Upper lobe of left lung (tissue), 6 donors: ENCODE measurements around the gene ZNF793. TPM values are rescaled to one million over a fixed set of nuclear protein-coding genes. Genes with fewer than 3 reads are reported as not detected.

Experiments
- ATAC-seq, 2 donors: fragments of 200-7000 bp; cut with Tn5 transposase; one replicate each; pipeline ENCODE4 v1.9.1; 2022; ENCODE audit warnings: mild to moderate bottlenecking in 2 of 2, moderate library complexity in 2 of 2; ENCODE audit not compliant: low FRiP score in 2 of 2
- DNase-seq, 2 donors: peaks; one replicate each; pipeline ENCODE4 v3.0.0-alpha.2; 2019 to 2020
- H3K27ac ChIP-seq, 4 donors: fragments of 200-600 bp; sonication (generic); one replicate each; pipeline ENCODE4 v1.5.1; 2016 to 2019
- H3K27me3 ChIP-seq, 4 donors: fragments of 200-600 bp; sonication (generic); one replicate each; pipeline ENCODE4 v1.5.1; 2017 to 2019
- H3K36me3 ChIP-seq, 4 donors: fragments of 200-600 bp; sonication (generic); one replicate each; pipeline ENCODE4 v1.5.1; 2016 to 2019
- H3K4me1 ChIP-seq, 4 donors: fragments of 200-600 bp; sonication (generic); one replicate each; pipeline ENCODE4 v1.5.1; 2018 to 2019
- H3K4me3 ChIP-seq, 4 donors: fragments of 200-600 bp; sonication (generic); one replicate each; pipeline ENCODE4 v1.5.1; 2017 to 2019; ENCODE audit warnings: mild to moderate bottlenecking in 2 of 4, moderate library complexity in 1 of 4
- H3K9me3 ChIP-seq, 4 donors: fragments of 200-600 bp; sonication (generic); one replicate each; pipeline ENCODE4 v1.5.1; 2018 to 2019
- EP300 ChIP-seq, 4 donors: sonication (generic); formaldehyde crosslinking; IDR thresholded peaks; one replicate each; pipeline ENCODE4 v1.5.1; 2017; ENCODE audit warnings: antibody characterized with exemption in 4 of 4, control low read depth in 2 of 4
- POLR2A ChIP-seq, 4 donors: fragments of 450-650 bp; IDR thresholded peaks; one replicate each; pipeline ENCODE4 v1.5.1; 2016 to 2017; ENCODE audit warnings: antibody characterized with exemption in 4 of 4, mild to moderate bottlenecking in 2 of 4
- POLR2AphosphoS5 ChIP-seq, 2 donors: sonication (generic); formaldehyde crosslinking; IDR thresholded peaks; one replicate each; pipeline ENCODE4 v1.5.1; 2017; ENCODE audit warnings: antibody characterized with exemption in 2 of 2
- WGBS, 2 donors: methylation state at CpG; one replicate each; pipeline ENCODE4 v1.1.5; 2017 to 2018; 5-methylcytosine and 5-hydroxymethylcytosine counted together
- total RNA-seq, 6 donors: library from RNA; depleted of rRNA in 4 of 6; stranded (reverse); fragments of >200 nt in 4 of 6; gene quantifications; one replicate each; pipeline versions ENCODE4 v1.1.0 to v1.2.1, GENCODE V29; 2016 to 2021
- TF ChIP-seq, protein P1 (sequence below), 6 experiments: fragments of 450-650 bp in 4 of 6; fragments of 200-600 bp in 2 of 6; sonication (generic) in 2 of 6; IDR thresholded peaks; one replicate each; pipeline ENCODE4 v1.5.1; 2016 to 2019; ENCODE audit warnings: antibody characterized with exemption in 6 of 6
- donor health status: DM: no; HTN: no; CAD: no; lungs with moderate emphysema.
- donor health status: DM: no; HTN: yes; CAD: no; lungs with severe emphysema.

The ZNF793 gene
- total RNA-seq, 6 donors from 2014 or later = 1.4 to 7.3 (median 3.0) TPM

GRCh38 chr19:37492213-37492612, 14.5 kb upstream of the ZNF793 start:
- ATAC-seq (no peak), DNase-seq (no peak)
- TF ChIP-seq, protein P1, sequence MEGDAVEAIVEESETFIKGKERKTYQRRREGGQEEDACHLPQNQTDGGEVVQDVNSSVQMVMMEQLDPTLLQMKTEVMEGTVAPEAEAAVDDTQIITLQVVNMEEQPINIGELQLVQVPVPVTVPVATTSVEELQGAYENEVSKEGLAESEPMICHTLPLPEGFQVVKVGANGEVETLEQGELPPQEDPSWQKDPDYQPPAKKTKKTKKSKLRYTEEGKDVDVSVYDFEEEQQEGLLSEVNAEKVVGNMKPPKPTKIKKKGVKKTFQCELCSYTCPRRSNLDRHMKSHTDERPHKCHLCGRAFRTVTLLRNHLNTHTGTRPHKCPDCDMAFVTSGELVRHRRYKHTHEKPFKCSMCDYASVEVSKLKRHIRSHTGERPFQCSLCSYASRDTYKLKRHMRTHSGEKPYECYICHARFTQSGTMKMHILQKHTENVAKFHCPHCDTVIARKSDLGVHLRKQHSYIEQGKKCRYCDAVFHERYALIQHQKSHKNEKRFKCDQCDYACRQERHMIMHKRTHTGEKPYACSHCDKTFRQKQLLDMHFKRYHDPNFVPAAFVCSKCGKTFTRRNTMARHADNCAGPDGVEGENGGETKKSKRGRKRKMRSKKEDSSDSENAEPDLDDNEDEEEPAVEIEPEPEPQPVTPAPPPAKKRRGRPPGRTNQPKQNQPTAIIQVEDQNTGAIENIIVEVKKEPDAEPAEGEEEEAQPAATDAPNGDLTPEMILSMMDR (IDR thresholded peaks at IDR 0.05) = no peak
- TF ChIP-seq POLR2AphosphoS5 (IDR thresholded peaks at IDR 0.05) (no peak), EP300 (IDR thresholded peaks at IDR 0.05) (no peak), POLR2A (IDR thresholded peaks at IDR 0.05) (no peak)
- Histone ChIP-seq H3K27me3 (no peaks in the 10 kb centered on the region), H3K27ac (no peak overlapping the region), H3K36me3 (no peaks in the 10 kb centered on the region), H3K4me3 (no peak overlapping the region), H3K9me3 (peaks cover 46 to 100% (median 69%) of the 10 kb centered on the region in 4 donors), H3K4me1 (no peaks in the 10 kb centered on the region)
- 74 to 75% methylated on average over 3 of the region's 3 CpGs for WGBS, 2 donors

- Histone ChIP-seq H3K36me3 (peaks cover 0 to 5% (median 0%) of the 10 kb centered on the region in 4 donors), H3K27ac (peak overlapping the region; percentile 84 to 90 (median 88)), H3K27me3 (no peaks in the 10 kb centered on the region), H3K9me3 (peaks cover 0 to 26% (median 9%) of the 10 kb centered on the region in 4 donors), H3K4me1 (peaks cover 0 to 16% (median 3%) of the 10 kb centered on the region in 4 donors), H3K4me3 (peak overlapping the region; percentile 49 to 70 (median 66))
- ATAC-seq (no peak), DNase-seq (peak in 1 of 2 donors; percentile 89)
- WGBS, 2 donors = 0 to 8% methylated on average over 10 to 12 of the region's 12 CpGs
- TF ChIP-seq EP300 (IDR thresholded peaks at IDR 0.05) (no peak), POLR2AphosphoS5 (IDR thresholded peaks at IDR 0.05) (no peak), POLR2A (IDR thresholded peaks at IDR 0.05) (no peak)
- TF ChIP-seq, protein P1 (IDR thresholded peaks at IDR 0.05) = no peak
These were observed 767 bp upstream of the ZNF793 start for GRCh38 chr19:37505958-37506386.

- peak overlapping the region; percentile 49 to 70 (median 66) for H3K4me3 ChIP-seq
- TF ChIP-seq POLR2A (IDR thresholded peaks at IDR 0.05) = no peak
- TF ChIP-seq, protein P1 (IDR thresholded peaks at IDR 0.05) = no peak
- DNase-seq (no peak), ATAC-seq (no peak)
- H3K9me3 ChIP-seq = peaks cover 0 to 34% (median 12%) of the 10 kb centered on the region in 4 donors
- H3K27ac ChIP-seq = peak overlapping the region; percentile 84 to 90 (median 88)
- H3K27me3 ChIP-seq = no peaks in the 10 kb centered on the region
- WGBS, 2 donors = 3 to 4% methylated on average over 9 of the region's 9 CpGs
- peaks cover 0 to 15% (median 0%) of the 10 kb centered on the region in 4 donors for H3K36me3 ChIP-seq
- peaks cover 0 to 16% (median 3%) of the 10 kb centered on the region in 4 donors for H3K4me1 ChIP-seq
These were observed 377 bp downstream of the ZNF793 start for GRCh38 chr19:37507167-37507464.

GRCh38 chr19:37511186-37511585, 4.4 kb downstream of the ZNF793 start:
- TF ChIP-seq, protein P1 (IDR thresholded peaks at IDR 0.05) = no peak
- no peak for TF ChIP-seq POLR2AphosphoS5 (IDR thresholded peaks at IDR 0.05)
- no peak for TF ChIP-seq POLR2A (IDR thresholded peaks at IDR 0.05)
- no peak for TF ChIP-seq EP300 (IDR thresholded peaks at IDR 0.05)
- Histone ChIP-seq H3K4me3 (no peak overlapping the region), H3K9me3 (peaks cover 4 to 31% (median 10%) of the 10 kb centered on the region in 4 donors), H3K4me1 (peaks cover 0 to 10% (median 0%) of the 10 kb centered on the region in 4 donors), H3K27ac (no peak overlapping the region), H3K27me3 (no peaks in the 10 kb centered on the region), H3K36me3 (peaks cover 0 to 28% (median 3%) of the 10 kb centered on the region in 4 donors)
- DNase-seq = no peak
- WGBS, 2 donors = 91 to 95% methylated on average over 3 of the region's 3 CpGs
- no peak for ATAC-seq

DNA sequence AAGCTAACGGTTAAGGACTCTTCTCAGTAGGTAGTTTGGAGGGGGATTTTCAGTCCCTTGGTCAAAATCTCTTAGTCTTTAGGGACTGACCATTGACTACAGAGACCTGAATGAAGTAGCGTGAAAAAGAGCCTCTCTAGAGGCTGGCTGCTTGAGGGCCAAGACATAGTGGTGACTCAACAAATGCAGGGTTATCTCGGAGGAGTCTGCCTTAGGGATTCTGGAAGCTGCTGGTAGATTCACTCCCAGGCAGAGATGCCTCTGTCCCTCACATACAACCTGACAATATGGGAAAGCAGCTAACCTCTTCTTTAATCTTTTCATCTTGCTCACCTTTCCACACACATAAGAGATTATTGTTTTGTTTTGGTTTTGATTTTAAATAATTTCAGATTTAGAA, 5.1 kb downstream of the ZNF793 start:
- peaks cover 0 to 8% (median 0%) of the 10 kb centered on the region in 4 donors for H3K4me1 ChIP-seq
- H3K27ac ChIP-seq = no peak overlapping the region
- WGBS, 2 donors = 93 to 94% methylated on average over 3 of the region's 3 CpGs
- no peaks in the 10 kb centered on the region for H3K27me3 ChIP-seq
- H3K4me3 ChIP-seq = no peak overlapping the region
- DNase-seq (no peak), ATAC-seq (no peak)
- peaks cover 0 to 28% (median 3%) of the 10 kb centered on the region in 4 donors for H3K36me3 ChIP-seq
- peaks cover 4 to 29% (median 11%) of the 10 kb centered on the region in 4 donors for H3K9me3 ChIP-seq
- TF ChIP-seq POLR2A (IDR thresholded peaks at IDR 0.05) (no peak), EP300 (IDR thresholded peaks at IDR 0.05) (no peak)
